K562 (cell line): ENCODE results near the gene CCDC9. TPM values are rescaled to one million over a fixed set of nuclear protein-coding genes. Genes with fewer than 3 reads are reported as not detected.
A peak's percentile ranks its signal among the peaks of the same experiment; 100 is the strongest.

Experiments
- BRD4 ChIP-seq: fragments of 200-600 bp; sonication (generic); IDR thresholded peaks from 2 replicates; pipeline ENCODE4 v1.6.1; 2017; ENCODE audit warnings: inconsistent platforms
- CTCF ChIP-seq, 3 experiments: IDR thresholded peaks in 2 of 3; conservative IDR thresholded peaks in 1 of 3; 2 replicates each; pipeline ENCODE4 v1.5.1; 2011 to 2012; ENCODE audit warnings: low read length in 3 of 3, mild to moderate bottlenecking in 3 of 3, control low read depth in 2 of 3, improper control_type of control experiment in 1 of 3, inconsistent platforms in 1 of 3, low read depth in 1 of 3, mixed read lengths in 1 of 3, moderate library complexity in 1 of 3; ENCODE audit not compliant: insufficient read depth in 2 of 3
- ETV5 ChIP-seq: sonication (generic); formaldehyde crosslinking; IDR thresholded peaks from 2 replicates; pipeline ENCODE4 v1.4.0; 2020; ENCODE audit warnings: low read depth, mild to moderate bottlenecking, missing genetic modification reagents
- ETV6 ChIP-seq, 3 experiments: fragments of 150-350 bp in 1 of 3; sonication (generic) in 1 of 3; formaldehyde crosslinking in 1 of 3; IDR thresholded peaks; 2 replicates each; pipeline versions ENCODE4 v1.6.1 to v1.8.0; 2014 to 2022; ENCODE audit warnings: borderline replicate concordance in 2 of 3, low read depth in 2 of 3, antibody characterized with exemption in 1 of 3, low read length in 1 of 3, mild to moderate bottlenecking in 1 of 3, missing genetic modification reagents in 1 of 3
- FOXK1 ChIP-seq: sonication (generic); formaldehyde crosslinking; IDR thresholded peaks from 2 replicates; pipeline ENCODE4 v1.8.0; 2022; ENCODE audit warnings: missing genetic modification reagents, mild to moderate bottlenecking, borderline replicate concordance
- HMG20A ChIP-seq: fragments of 450-650 bp; formaldehyde crosslinking; conservative IDR thresholded peaks from 2 replicates; pipeline ENCODE4 v1.4.0; 2020; ENCODE audit warnings: mild to moderate bottlenecking, mixed read lengths
- JUND ChIP-seq, 2 experiments: IDR thresholded peaks; 2 replicates in 1 of 2; 3 replicates in 1 of 2; pipeline ENCODE4 v1.6.1; 2011; ENCODE audit warnings: borderline replicate concordance in 2 of 2, low read depth in 2 of 2, low read length in 2 of 2, improper control_type of control experiment in 1 of 2, missing biosample characterization in 1 of 2, missing genetic modification characterization in 1 of 2, missing genetic modification reagents in 1 of 2
- PHF8 ChIP-seq: fragments of 200-600 bp; sonication (generic); IDR thresholded peaks from 2 replicates; pipeline ENCODE4 v1.6.1; 2012; ENCODE audit warnings: mixed run types, mild to moderate bottlenecking, inconsistent platforms, low read length, moderate library complexity, borderline replicate concordance
- POLR2AphosphoS5 ChIP-seq: IDR thresholded peaks from 2 replicates; pipeline ENCODE4 v1.6.1; 2011; ENCODE audit warnings: mild to moderate bottlenecking, low read depth, low read length, moderate library complexity; ENCODE audit not compliant: control insufficient read depth, insufficient read depth
- RBM25 ChIP-seq: fragments of 200-400 bp; formaldehyde crosslinking; IDR thresholded peaks from 2 replicates; pipeline ENCODE4 v1.6.1; 2018; ENCODE audit warnings: low read length, low read depth, moderate library complexity; ENCODE audit not compliant: severe bottlenecking
- SMAD4 ChIP-seq: fragments of 250-450 bp; sonication (Bioruptor Pico); conservative IDR thresholded peaks from 2 replicates; pipeline ENCODE4 v1.8.0; 2021; ENCODE audit warnings: inconsistent platforms, mild to moderate bottlenecking, moderate library complexity
- SOX6 ChIP-seq: fragments of 450-650 bp; IDR thresholded peaks from 2 replicates; pipeline ENCODE4 v1.6.1; 2014; ENCODE audit warnings: mild to moderate bottlenecking
- TBL1XR1 ChIP-seq, 2 experiments: IDR thresholded peaks; 2 replicates each; pipeline ENCODE4 v1.6.1; 2012; ENCODE audit warnings: improper control_type of control experiment in 2 of 2, low read length in 2 of 2, mild to moderate bottlenecking in 1 of 2
- ZNF76 ChIP-seq: fragments of 250-450 bp; sonication (Bioruptor Pico); IDR thresholded peaks from 2 replicates; pipeline ENCODE4 v1.4.0; 2020; ENCODE audit warnings: mild to moderate bottlenecking, moderate library complexity, borderline replicate concordance
- polyA plus RNA-seq, 8 experiments: library from polyadenylated mRNA; depleted of rRNA in 4 of 8; stranded (reverse) in 5 of 8; unstranded in 3 of 8; fragments of >200 nt; fragmentation: Nextera tagmentation in 2 of 8; fragmentation: Illumina TruSeq in 1 of 8; extraction: Ambion mirVana in 2 of 8; extraction: Trizol in 1 of 8; gene quantifications; 2 replicates each; pipeline versions ENCODE4 v1.2.1 to v1.2.3, GENCODE V29; 2011 to 2014; ENCODE audit warnings: inconsistent platforms in 1 of 8, missing spikeins in 1 of 8
- total RNA-seq, 7 experiments: library from RNA; depleted of rRNA in 6 of 7; stranded (reverse); fragments of >200 nt in 6 of 7; fragmentation: Illumina TruSeq in 2 of 7; extraction: Trizol in 2 of 7; gene quantifications; 2 replicates each; pipeline versions ENCODE4 v1.2.1 to v1.2.3, GENCODE V29; 2011 to 2021; ENCODE audit warnings: low replicate concordance in 1 of 7
- TF ChIP-seq, protein P1 (sequence below), 2 experiments: IDR thresholded peaks; 2 replicates each; pipeline ENCODE4 v1.6.1; 2012; ENCODE audit warnings: improper control_type of control experiment in 2 of 2, low read depth in 2 of 2, low read length in 2 of 2, borderline replicate concordance in 1 of 2
- TF ChIP-seq, protein P2 (sequence below): sonication (generic); formaldehyde crosslinking; IDR thresholded peaks from 2 replicates; pipeline ENCODE4 v1.8.0; 2022; ENCODE audit warnings: missing genetic modification reagents, mild to moderate bottlenecking, borderline replicate concordance
- TF ChIP-seq, protein P3 (sequence below): sonication (generic); formaldehyde crosslinking; IDR thresholded peaks from 2 replicates; pipeline ENCODE4 v1.9.0; 2022; ENCODE audit warnings: mild to moderate bottlenecking, missing genetic modification reagents

CCDC9 gene
- total and polyA plus RNA-seq, 9 of the 15 experiments (the other 6 are each of a cell fraction or from before 2014, with no cell fraction given): 0.23 to 38.6 (median 8.4) TPM

DNA sequence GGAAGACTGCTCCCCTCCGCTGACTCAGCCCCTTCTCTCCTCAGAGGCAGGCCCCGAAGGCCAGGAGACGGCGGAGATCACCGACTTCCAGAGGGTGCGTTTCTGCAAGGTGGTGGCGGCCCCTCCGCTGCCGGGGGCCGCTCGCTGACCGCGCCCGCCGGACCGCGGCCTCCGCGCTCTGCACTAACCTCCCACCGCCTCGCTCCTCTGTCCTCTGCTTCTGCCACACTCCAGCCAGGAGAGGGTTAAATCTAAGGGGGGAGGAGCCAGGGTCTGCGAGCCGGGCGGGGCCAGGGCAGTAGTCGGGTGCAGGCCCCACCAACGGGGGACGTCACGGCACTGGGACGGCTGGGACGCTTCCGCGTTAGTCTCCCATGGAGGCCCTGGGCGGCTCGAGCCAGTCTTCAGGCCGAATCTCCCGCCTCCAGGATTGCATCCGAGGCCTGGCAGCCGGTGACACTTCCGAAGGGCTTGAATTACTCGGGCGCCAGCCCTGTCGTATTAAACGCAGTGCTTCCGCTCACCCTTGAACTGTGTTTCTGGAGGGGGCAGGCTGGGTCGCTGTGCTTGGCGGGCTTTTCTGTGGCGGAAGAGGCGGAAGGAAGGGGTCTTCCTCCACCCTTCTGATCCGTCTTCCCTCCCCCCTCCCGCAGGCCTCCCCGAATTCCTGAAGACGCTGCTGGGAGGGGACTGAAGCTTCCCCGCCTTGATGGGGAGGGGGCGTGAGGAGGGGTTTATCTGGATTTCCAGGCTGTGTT, 17.2 kb downstream of the CCDC9 start (continued):
- TF ChIP-seq ETV5 (CRISPR knock-in tag) (peak; percentile 45; the same call in 1 of the 2 replicates), JUND (IDR thresholded peaks at IDR 0.05; ENCODE audit: borderline replicate concordance, low read depth, low read length) (no peak), JUND (tag; IDR thresholded peaks at IDR 0.05; ENCODE audit: borderline replicate concordance, low read depth, low read length) (no peak; the same call in 2 of the 3 replicates), RBM25 (no peak), SMAD4 (CRISPR knock-in tag) (peak; percentile 93), HMG20A (CRISPR knock-in tag) (no peak), PHF8 (peak; percentile 74; the same call in 1 of the 2 replicates), ZNF76 (CRISPR knock-in tag) (0 out of 2 replicates have a peak, but pooled peaks have one; percentile 12), POLR2AphosphoS5 (peak; percentile 66), FOXK1 (CRISPR knock-in tag) (no peak), BRD4 (no peak; the same call in 1 of the 2 replicates), CTCF (IDR thresholded peaks at IDR 0.05 in 2 of 3, conservative IDR thresholded peaks at IDR 0.05 in 1 of 3; ENCODE audit: insufficient read depth in 2 of 3, low read depth in 1 of 3, low read length in 3 of 3) (no peak), TBL1XR1 (IDR thresholded peaks at IDR 0.05; ENCODE audit: low read length in 2 of 2) (no peak; a peak in 1 of 4 replicates), ETV6 (IDR thresholded peaks at IDR 0.05; ENCODE audit: borderline replicate concordance in 1 of 2, low read depth in 2 of 2, low read length in 1 of 2) (peak in 1 of 2 experiments; percentile 56; a peak in 1 of 4 replicates), ETV6 (CRISPR knock-in tag; IDR thresholded peaks at IDR 0.05; ENCODE audit: borderline replicate concordance) (no peak), SOX6 (peak; percentile 43; the same call in 1 of the 2 replicates)
- TF ChIP-seq, protein P1, sequence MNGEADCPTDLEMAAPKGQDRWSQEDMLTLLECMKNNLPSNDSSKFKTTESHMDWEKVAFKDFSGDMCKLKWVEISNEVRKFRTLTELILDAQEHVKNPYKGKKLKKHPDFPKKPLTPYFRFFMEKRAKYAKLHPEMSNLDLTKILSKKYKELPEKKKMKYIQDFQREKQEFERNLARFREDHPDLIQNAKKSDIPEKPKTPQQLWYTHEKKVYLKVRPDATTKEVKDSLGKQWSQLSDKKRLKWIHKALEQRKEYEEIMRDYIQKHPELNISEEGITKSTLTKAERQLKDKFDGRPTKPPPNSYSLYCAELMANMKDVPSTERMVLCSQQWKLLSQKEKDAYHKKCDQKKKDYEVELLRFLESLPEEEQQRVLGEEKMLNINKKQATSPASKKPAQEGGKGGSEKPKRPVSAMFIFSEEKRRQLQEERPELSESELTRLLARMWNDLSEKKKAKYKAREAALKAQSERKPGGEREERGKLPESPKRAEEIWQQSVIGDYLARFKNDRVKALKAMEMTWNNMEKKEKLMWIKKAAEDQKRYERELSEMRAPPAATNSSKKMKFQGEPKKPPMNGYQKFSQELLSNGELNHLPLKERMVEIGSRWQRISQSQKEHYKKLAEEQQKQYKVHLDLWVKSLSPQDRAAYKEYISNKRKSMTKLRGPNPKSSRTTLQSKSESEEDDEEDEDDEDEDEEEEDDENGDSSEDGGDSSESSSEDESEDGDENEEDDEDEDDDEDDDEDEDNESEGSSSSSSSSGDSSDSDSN (IDR thresholded peaks at IDR 0.05; ENCODE audit: borderline replicate concordance in 1 of 2, low read depth in 2 of 2, low read length in 2 of 2): peak; percentile 82 to 95; a peak in 3 of 4 replicates
- TF ChIP-seq, protein P2, sequence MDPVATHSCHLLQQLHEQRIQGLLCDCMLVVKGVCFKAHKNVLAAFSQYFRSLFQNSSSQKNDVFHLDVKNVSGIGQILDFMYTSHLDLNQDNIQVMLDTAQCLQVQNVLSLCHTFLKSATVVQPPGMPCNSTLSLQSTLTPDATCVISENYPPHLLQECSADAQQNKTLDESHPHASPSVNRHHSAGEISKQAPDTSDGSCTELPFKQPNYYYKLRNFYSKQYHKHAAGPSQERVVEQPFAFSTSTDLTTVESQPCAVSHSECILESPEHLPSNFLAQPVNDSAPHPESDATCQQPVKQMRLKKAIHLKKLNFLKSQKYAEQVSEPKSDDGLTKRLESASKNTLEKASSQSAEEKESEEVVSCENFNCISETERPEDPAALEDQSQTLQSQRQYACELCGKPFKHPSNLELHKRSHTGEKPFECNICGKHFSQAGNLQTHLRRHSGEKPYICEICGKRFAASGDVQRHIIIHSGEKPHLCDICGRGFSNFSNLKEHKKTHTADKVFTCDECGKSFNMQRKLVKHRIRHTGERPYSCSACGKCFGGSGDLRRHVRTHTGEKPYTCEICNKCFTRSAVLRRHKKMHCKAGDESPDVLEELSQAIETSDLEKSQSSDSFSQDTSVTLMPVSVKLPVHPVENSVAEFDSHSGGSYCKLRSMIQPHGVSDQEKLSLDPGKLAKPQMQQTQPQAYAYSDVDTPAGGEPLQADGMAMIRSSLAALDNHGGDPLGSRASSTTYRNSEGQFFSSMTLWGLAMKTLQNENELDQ (CRISPR knock-in tag): 0 out of 2 replicates have a peak, but pooled peaks have one; percentile 68
- TF ChIP-seq, protein P3, sequence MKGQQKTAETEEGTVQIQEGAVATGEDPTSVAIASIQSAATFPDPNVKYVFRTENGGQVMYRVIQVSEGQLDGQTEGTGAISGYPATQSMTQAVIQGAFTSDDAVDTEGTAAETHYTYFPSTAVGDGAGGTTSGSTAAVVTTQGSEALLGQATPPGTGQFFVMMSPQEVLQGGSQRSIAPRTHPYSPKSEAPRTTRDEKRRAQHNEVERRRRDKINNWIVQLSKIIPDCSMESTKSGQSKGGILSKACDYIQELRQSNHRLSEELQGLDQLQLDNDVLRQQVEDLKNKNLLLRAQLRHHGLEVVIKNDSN (CRISPR knock-in tag): no peak
